NCI-H2081 treated with DMSO at 0.1 percent for 48 hours (cell line): ENCODE measurements around the gene PHKB.

Experiments used
- DNase-seq: peaks from one replicate; lab custom pipeline; 2025; lab: John Stamatoyannopoulos, UW

PHKB gene

GRCh38 chr16:47687694-47688093 lies 226.6 kb downstream of the PHKB start:
- no peak for DNase-seq

- DNase-seq, result no peak
Observed at GRCh38 chr16:47693226-47693625, 232.1 kb downstream of the PHKB start.

- DNase-seq, result no peak
Observed at GRCh38 chr16:47694543-47694942, 233.4 kb downstream of the PHKB start.

- no peak for DNase-seq
Observed at GRCh38 chr16:47695756-47696155, 234.6 kb downstream of the PHKB start.

GRCh38 chr16:47697826-47698225 lies 236.7 kb downstream of the PHKB start:
- no peak for DNase-seq

- no peak for DNase-seq
Observed at GRCh38 chr16:47699106-47699505, 238.0 kb downstream of the PHKB start.

- DNase-seq, result no peak
Observed at GRCh38 chr16:47700857-47701587, 239.9 kb downstream of the PHKB start.

- DNase-seq, result no peak
Observed at GRCh38 chr16:47705266-47705665, 244.1 kb downstream of the PHKB start.

GRCh38 chr16:47711809-47712208 lies 250.7 kb downstream of the PHKB start:
- DNase-seq, result no peak

- no peak for DNase-seq
Observed at GRCh38 chr16:47712276-47713224, 251.4 kb downstream of the PHKB start.

GRCh38 chr16:47713225-47713595 lies 252.1 kb downstream of the PHKB start:
- DNase-seq, result no peak

- no peak for DNase-seq
Observed at GRCh38 chr16:47715442-47716083, 254.4 kb downstream of the PHKB start.

- DNase-seq, result no peak
Observed at GRCh38 chr16:47716571-47716970, 255.4 kb downstream of the PHKB start.

GRCh38 chr16:47719713-47720112 lies 258.6 kb downstream of the PHKB start:
- no peak for DNase-seq

- no peak for DNase-seq
Observed at GRCh38 chr16:47721006-47721637, 260.0 kb downstream of the PHKB start.

GRCh38 chr16:47722046-47722445 lies 260.9 kb downstream of the PHKB start:
- no peak for DNase-seq

GRCh38 chr16:47724115-47724785 lies 263.1 kb downstream of the PHKB start:
- DNase-seq, result no peak

- DNase-seq, result no peak
Observed at GRCh38 chr16:47725188-47725695, 264.1 kb downstream of the PHKB start.

GRCh38 chr16:47726031-47726675 lies 265.0 kb downstream of the PHKB start:
- no peak for DNase-seq

- DNase-seq, result no peak
Observed at GRCh38 chr16:47727131-47727530, 266.0 kb downstream of the PHKB start.

GRCh38 chr16:47728205-47728604 lies 267.1 kb downstream of the PHKB start:
- no peak for DNase-seq
